H54 (cell line): ENCODE data around the gene ZBTB8B.
"Not testable (repeated sequence)": the region's sequence is repeated elsewhere in the genome, so short reads cannot be mapped to it uniquely, and the experiment has no call there.

Experiments
- DNase-seq: peaks from one replicate; pipeline ENCODE4 v3.0.0; 2011; ENCODE audit warnings: low spot score, mixed read lengths; ENCODE audit not compliant: insufficient read length
- FAIRE-seq: peaks from 3 replicates; lab custom pipeline; 2011; peaks lifted over from hg19 to GRCh38; lab: Jason Lieb, UNC
- POLR2A ChIP-seq: IDR thresholded peaks from 2 replicates; pipeline ENCODE4 v1.6.1; 2011; ENCODE audit warnings: low read depth, mild to moderate bottlenecking, low read length

ZBTB8B gene

GRCh38 chr1:32464716-32465577 lies at the start of gene ZBTB8B:
Gene ZBTB8B, plus strand, starts transcription at chr1:32465072. Its CDS starts 5,553 bp downstream, at chr1:32470625.
- no peak for TF ChIP-seq POLR2A
- no peak for FAIRE-seq
- DNase-seq, result no peak

GRCh38 chr1:32421775-32422174 lies 43.1 kb upstream of the ZBTB8B start:
- TF ChIP-seq POLR2A, result no peak
- DNase-seq (no peak), FAIRE-seq (no peak)

GRCh38 chr1:32426489-32427255 lies 38.2 kb upstream of the ZBTB8B start:
- DNase-seq, result no peak
- no peak for TF ChIP-seq POLR2A
- no peak for FAIRE-seq

- DNase-seq (no peak), FAIRE-seq (no peak)
- no peak for TF ChIP-seq POLR2A
Observed at GRCh38 chr1:32427264-32427963, 37.5 kb upstream of the ZBTB8B start.

- DNase-seq (no peak), FAIRE-seq (no peak)
- TF ChIP-seq POLR2A, result no peak
Observed at GRCh38 chr1:32431736-32432400, 33.0 kb upstream of the ZBTB8B start.

- DNase-seq (no peak), FAIRE-seq (no peak)
- no peak for TF ChIP-seq POLR2A
Observed at GRCh38 chr1:32438136-32438535, 26.7 kb upstream of the ZBTB8B start.

- not testable (repeated sequence) for FAIRE-seq, DNase-seq
Observed at GRCh38 chr1:32438777-32439176, 26.1 kb upstream of the ZBTB8B start.

- DNase-seq, FAIRE-seq: not testable (repeated sequence)
Observed at GRCh38 chr1:32441467-32441866, 23.4 kb upstream of the ZBTB8B start.

GRCh38 chr1:32447469-32448185 lies 17.2 kb upstream of the ZBTB8B start:
- DNase-seq, result no peak
- no peak for FAIRE-seq
- TF ChIP-seq POLR2A, result no peak

GRCh38 chr1:32448186-32448772 lies 16.6 kb upstream of the ZBTB8B start:
- peak; percentile 95 for FAIRE-seq
- DNase-seq, result not testable (repeated sequence)

GRCh38 chr1:32448773-32449456 lies 16.0 kb upstream of the ZBTB8B start:
- no peak for TF ChIP-seq POLR2A
- FAIRE-seq (no peak), DNase-seq (no peak)

GRCh38 chr1:32449457-32449831 lies 15.4 kb upstream of the ZBTB8B start:
- DNase-seq, FAIRE-seq: not testable (repeated sequence)

- no peak for DNase-seq
- no peak for TF ChIP-seq POLR2A
- no peak for FAIRE-seq
Observed at GRCh38 chr1:32454726-32455125, 10.1 kb upstream of the ZBTB8B start.
